Heart right ventricle (tissue), 16 donors: ENCODE results near the gene IL19. TPM values are rescaled to one million over a fixed set of nuclear protein-coding genes. Genes with fewer than 3 reads are reported as not detected.

Source experiments
- ATAC-seq, 8 donors: fragments of 200-7000 bp; cut with Tn5 transposase; one replicate each; pipeline ENCODE4 v1.9.1; 2020; ENCODE audit warnings: mild to moderate bottlenecking in 8 of 8, moderate library complexity in 8 of 8, moderate number of reproducible peaks in 1 of 8
- DNase-seq, 2 donors: peaks; one replicate each; pipeline ENCODE4 v3.0.0-alpha.2; 2020
- H3K27ac ChIP-seq, 10 donors: fragments of 200-600 bp; sonication (generic) in 2 of 10; one replicate each; pipeline versions ENCODE4 v1.5.0 to v1.8.0; 2020 to 2022; ENCODE audit warnings: mild to moderate bottlenecking in 3 of 10
- H3K27me3 ChIP-seq, 7 donors: fragments of 200-600 bp; one replicate each; pipeline ENCODE4 v1.8.0; 2021 to 2022; ENCODE audit warnings: mild to moderate bottlenecking in 2 of 7
- H3K36me3 ChIP-seq, 9 donors: fragments of 200-600 bp; sonication (generic) in 1 of 9; one replicate each; pipeline versions ENCODE4 v1.5.0 to v1.8.0; 2020 to 2022; ENCODE audit warnings: mild to moderate bottlenecking in 2 of 9
- H3K4me1 ChIP-seq, 9 donors: fragments of 200-600 bp; sonication (generic) in 1 of 9; one replicate each; pipeline versions ENCODE4 v1.5.0 to v1.8.0; 2020 to 2022; ENCODE audit warnings: mild to moderate bottlenecking in 4 of 9
- H3K4me3 ChIP-seq, 10 donors: fragments of 200-600 bp; sonication (generic) in 2 of 10; one replicate each; pipeline versions ENCODE4 v1.5.0 to v1.8.0; 2020 to 2022; ENCODE audit warnings: mild to moderate bottlenecking in 7 of 10, moderate library complexity in 2 of 10
- H3K9me3 ChIP-seq, 11 donors: fragments of 200-600 bp in 10 of 11; sonication (generic) in 2 of 11; one replicate each; pipeline versions ENCODE4 v1.5.0 to v1.8.0; 2013 to 2022; ENCODE audit warnings: mild to moderate bottlenecking in 2 of 11, control low read depth in 1 of 11, moderate library complexity in 1 of 11
- CTCF ChIP-seq, 9 donors: fragments of 200-600 bp; sonication (generic) in 2 of 9; IDR thresholded peaks; one replicate each; pipeline versions ENCODE4 v1.5.0 to v1.8.0; 2021 to 2022; ENCODE audit warnings: antibody characterized with exemption in 9 of 9, mild to moderate bottlenecking in 5 of 9, moderate library complexity in 1 of 9
- WGBS, 2 donors: extraction: QIAGEN DNeasy Blood & Tissue Kit; methylation state at CpG; one replicate each; pipeline ENCODE4 v1.1.7; 2013; ENCODE audit warnings: inconsistent platforms in 1 of 2; 5-methylcytosine and 5-hydroxymethylcytosine counted together
- intact Hi-C, 10 donors: fragments of 100-400 bp; cut with DNase I; formaldehyde crosslinking; loops; one replicate each; pipeline versions ENCODE4 v1.11.1 to v1.14.2; 2022
- polyA plus RNA-seq, 2 donors: library from polyadenylated mRNA; stranded (reverse); fragments of 200-250 nt; gene quantifications; one replicate each; pipeline ENCODE4 v1.2.3, GENCODE V29; 2013
- total RNA-seq, 10 donors: library from RNA; stranded (reverse); fragmentation: NEBNext Ultra II Directional in 3 of 10; extraction: Animal tissue kit (Norgen Biotek cat#: 25700) in 3 of 10; gene quantifications; one replicate each; pipeline versions ENCODE4 v1.2.1 to v1.2.4, GENCODE V29; 2021 to 2023
- donor health status: Arrhythmogenic right ventricular cardiomyopathy.
- donor health status: ischemic (EF 13 %, LVEDD 7.1; RV severe dilation, severe dysfunction).
- donor health status: healthy with polysubstance abuse.
- donor health status: DM: no; HTN: yes; CAD: no.
- donor health status: DM: no; HTN: no; CAD: no.
- donor health status: ischemic (EF 25% LVEDD 6.9; RV normal size, moderate dysfunction).
- donor health status: ischemic (EF 25% LVEDD 5.7; RV mildly dilated, moderate dysfunction).
- donor health status: healthy.
- donor health status: DM: yes; HTN: yes; CAD: no.
- donor health status: Ischemic cardiomyopathy.
- donor health status: ischemic (EF 35%, LVEDD 5.7; RV mildly dilated, moderate dysfunction).
- donor health status: nonischemic (EF 11% LVEDD 7.7; RV severe dilation, severe dysfunction).
- donor health status: DM: yes; HTN: yes; CAD: no.
- donor health status: PGD.
- donor health status: ischemic (EF 29% LVEDD 5.4; RV normal size, mild dysfunction).
- donor health status: nonischemic (EF 23%, LVEDD 6.1; RV moderate dilation, normal function).

Gene IL19
- total and polyA plus RNA-seq, 12 donors = not detected

GRCh38 chr1:206785182-206785765 lies 14.7 kb downstream of the IL19 start:
- no peaks in the 10 kb centered on the region for H3K27me3 ChIP-seq
- ATAC-seq (no peak), DNase-seq (no peak)
- no peaks in the 10 kb centered on the region for H3K36me3 ChIP-seq
- H3K9me3 ChIP-seq = no peaks in the 10 kb centered on the region
- no peak for TF ChIP-seq CTCF (IDR thresholded peaks at IDR 0.05)
- H3K4me1 ChIP-seq = peaks cover 0 to 23% (median 0%) of the 10 kb centered on the region in 9 donors
- intact Hi-C loops = no loop called here
- H3K27ac ChIP-seq = peak overlapping the region in 1 of 10 donors; percentile 47
- WGBS, 2 donors = 77 to 89% methylated on average over 4 of the region's 4 CpGs
- H3K4me3 ChIP-seq = no peak overlapping the region

DNA sequence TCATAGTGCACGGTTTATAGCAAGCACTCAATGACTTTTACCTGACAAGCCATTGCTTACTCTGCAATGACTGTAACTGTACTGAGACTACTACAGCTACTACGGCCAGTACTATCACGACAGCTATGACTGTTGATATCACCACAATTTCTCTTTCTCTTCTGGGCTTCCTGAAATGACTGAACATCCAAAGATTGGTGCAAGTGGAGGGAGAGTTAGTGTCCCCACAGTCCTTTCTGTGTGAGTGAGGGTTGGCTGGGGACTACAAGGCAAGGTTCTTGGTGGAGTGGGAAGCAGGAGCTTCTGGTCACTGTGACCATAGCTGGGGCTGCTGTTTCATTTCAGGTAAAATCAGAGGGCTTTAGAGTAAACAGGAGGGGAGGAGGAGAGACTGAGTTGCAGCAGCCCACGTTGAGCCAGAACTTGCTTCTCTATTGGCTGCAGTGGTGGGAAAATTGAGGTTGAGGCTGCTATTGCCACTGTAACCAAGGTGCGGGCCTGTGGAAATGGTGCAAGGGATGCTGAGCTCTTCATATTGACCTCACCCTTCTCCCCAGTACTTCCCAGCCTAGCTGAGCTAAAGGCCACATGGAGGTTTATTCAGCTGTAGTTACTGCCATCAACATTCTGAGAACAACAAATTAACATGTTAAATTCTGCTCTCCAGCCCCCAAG lies 15.8 kb downstream of the IL19 start:
- Histone ChIP-seq H3K27ac (no peak overlapping the region), H3K4me3 (no peak overlapping the region), H3K4me1 (peaks cover 0 to 23% (median 0%) of the 10 kb centered on the region in 9 donors), H3K36me3 (no peaks in the 10 kb centered on the region), H3K9me3 (no peaks in the 10 kb centered on the region), H3K27me3 (no peaks in the 10 kb centered on the region)
- ATAC-seq (no peak), DNase-seq (no peak)
- intact Hi-C loops = no loop called here
- WGBS, 2 donors = 82 to 87% methylated on average over 5 of the region's 5 CpGs
- no peak for TF ChIP-seq CTCF (IDR thresholded peaks at IDR 0.05)

DNA sequence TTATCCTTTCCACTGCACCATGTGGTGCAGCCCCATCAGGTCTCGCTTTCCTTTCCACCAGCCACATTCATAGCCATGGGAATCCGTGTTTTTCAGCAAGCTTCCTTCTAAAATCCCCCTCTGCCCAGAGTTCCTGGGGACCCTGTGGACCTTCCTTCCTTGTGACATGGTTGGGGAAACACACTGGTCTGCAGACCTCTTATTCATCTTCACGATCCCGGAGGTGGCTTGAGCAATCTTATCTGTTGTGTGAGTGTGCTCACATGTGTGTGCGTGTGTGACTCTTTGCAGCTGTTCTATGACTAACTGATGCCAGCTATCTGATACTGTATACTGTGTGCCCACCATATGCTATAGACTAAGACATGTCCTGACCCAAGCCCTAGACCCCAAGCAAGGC lies 17.3 kb downstream of the IL19 start:
- intact Hi-C loops = no loop called here
- Histone ChIP-seq H3K27me3 (no peaks in the 10 kb centered on the region), H3K9me3 (no peaks in the 10 kb centered on the region), H3K4me3 (no peak overlapping the region), H3K27ac (no peak overlapping the region), H3K36me3 (no peaks in the 10 kb centered on the region), H3K4me1 (peaks cover 0 to 25% (median 0%) of the 10 kb centered on the region in 9 donors)
- DNase-seq = no peak
- TF ChIP-seq CTCF (IDR thresholded peaks at IDR 0.05) = no peak
- WGBS, 2 donors = 81 to 87% methylated on average over 5 of the region's 5 CpGs
- no peak for ATAC-seq

DNA sequence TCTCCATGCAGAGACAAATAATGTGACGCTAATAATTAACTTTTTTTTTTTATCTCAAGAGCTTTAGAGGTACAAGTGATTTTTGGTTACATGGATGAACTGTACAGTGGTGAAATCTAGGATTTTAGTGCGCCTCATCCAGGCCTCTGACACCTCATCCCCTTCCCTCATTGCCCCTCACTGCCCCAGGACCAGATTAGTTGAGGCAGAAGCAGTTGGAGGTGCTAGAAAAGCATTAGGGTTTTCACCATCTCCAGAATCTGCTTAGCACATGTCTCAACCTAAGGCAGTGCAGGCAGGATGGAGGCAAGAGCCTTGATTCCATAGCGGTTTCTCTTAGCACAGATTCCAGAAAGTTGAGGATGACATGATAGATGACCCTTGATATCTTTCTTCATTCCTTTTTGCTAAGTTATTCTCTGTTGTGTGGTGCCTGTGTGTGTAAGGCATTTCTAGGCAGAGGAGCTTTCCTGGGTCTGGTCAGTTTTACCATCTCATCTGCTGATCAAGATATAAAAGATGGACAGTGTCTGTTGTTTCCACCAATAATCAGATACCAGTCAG lies 18.0 kb downstream of the IL19 start:
- intact Hi-C loops = no loop called here
- H3K4me1 ChIP-seq = peaks cover 0 to 25% (median 0%) of the 10 kb centered on the region in 9 donors
- H3K36me3 ChIP-seq = no peaks in the 10 kb centered on the region
- TF ChIP-seq CTCF (IDR thresholded peaks at IDR 0.05) = no peak
- no peak overlapping the region for H3K27ac ChIP-seq
- WGBS, 2 donors = 91 to 94% methylated on average over 3 of the region's 3 CpGs
- no peak overlapping the region for H3K4me3 ChIP-seq
- DNase-seq (no peak), ATAC-seq (no peak)
- H3K27me3 ChIP-seq = no peaks in the 10 kb centered on the region
- H3K9me3 ChIP-seq = no peaks in the 10 kb centered on the region
